Limb (tissue), 2 donors: ENCODE data around the gene PNLIPRP2.

Source experiments
- DNase-seq, 2 donors: peaks; one replicate each; pipeline ENCODE4 v3.0.0-alpha.2; 2016; ENCODE audit errors: extremely low spot score in 2 of 2

The PNLIPRP2 gene

DNA sequence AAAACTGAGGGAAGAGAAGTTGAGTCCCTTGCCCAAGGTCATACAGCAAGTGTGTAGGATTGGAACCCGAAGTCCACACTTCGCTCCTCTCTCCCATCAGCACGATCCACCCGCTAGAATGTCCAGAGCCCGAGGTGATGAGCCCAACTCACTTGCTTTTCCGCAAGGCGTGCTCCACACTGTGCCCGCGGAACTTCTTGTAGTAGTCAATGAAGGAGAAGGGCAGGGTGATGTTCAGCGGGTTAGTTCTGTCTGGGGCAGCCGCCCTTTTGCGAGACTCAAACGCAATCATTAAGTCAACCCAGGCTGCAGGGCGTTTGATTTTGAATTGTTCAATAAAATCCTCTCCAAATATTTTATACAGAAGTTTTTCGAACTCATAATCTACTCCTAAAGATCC lies 58.6 kb downstream of the PNLIPRP2 start:
- no peak for DNase-seq

GRCh38 chr10:116683166-116683565 lies 62.4 kb downstream of the PNLIPRP2 start:
- no peak for DNase-seq

GRCh38 chr10:116683821-116684220 lies 63.1 kb downstream of the PNLIPRP2 start:
- DNase-seq, result no peak

- no peak for DNase-seq
These were observed 64.0 kb downstream of the PNLIPRP2 start for GRCh38 chr10:116684781-116685180.

- DNase-seq, result no peak
These were observed 65.1 kb downstream of the PNLIPRP2 start for GRCh38 chr10:116685807-116686206.

GRCh38 chr10:116686632-116687031 lies 65.9 kb downstream of the PNLIPRP2 start:
- no peak for DNase-seq

DNA sequence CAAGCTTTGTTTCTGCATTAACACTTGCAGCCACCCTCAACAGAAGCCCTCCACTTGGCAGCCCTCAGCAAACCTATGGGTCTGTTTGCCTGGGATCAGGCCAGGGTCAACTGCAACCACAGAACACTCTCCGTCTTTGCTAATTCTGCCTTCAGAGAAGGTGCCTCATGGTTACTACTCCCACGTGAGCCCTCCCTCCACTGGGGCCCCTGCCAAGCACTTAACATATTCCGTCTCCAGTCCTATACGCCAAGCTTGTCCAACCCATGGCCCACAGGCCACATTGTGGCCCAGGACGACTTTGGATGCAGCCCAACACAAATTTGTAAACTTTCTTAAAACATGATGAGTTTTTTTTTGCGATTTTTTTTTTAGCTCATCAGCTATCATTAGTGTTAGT lies 66.9 kb downstream of the PNLIPRP2 start:
- no peak for DNase-seq

DNA sequence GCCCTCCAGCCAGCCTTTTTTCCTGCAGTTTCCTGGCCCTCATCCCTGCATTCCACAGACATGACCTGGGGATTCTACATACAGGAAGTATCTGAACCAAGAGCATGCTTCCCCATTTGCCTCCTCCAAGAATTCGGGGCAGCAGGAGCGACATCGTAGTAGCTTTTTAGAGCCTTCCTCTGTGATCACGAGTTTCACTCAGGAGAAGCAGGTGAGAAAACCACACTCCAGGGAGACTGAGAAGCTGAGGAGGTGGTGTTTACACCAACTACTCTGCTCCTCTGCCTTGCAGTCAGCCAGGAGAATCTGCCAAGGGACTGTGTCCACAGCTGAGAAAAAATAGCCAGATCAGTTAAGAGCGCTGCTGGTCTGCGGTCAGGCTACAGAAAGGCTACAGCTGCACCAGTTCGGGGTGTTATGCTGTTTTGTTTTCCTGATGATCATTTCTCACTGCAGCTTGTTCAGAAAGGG lies 67.5 kb downstream of the PNLIPRP2 start:
- DNase-seq, result no peak

GRCh38 chr10:116688741-116689495 lies 68.2 kb downstream of the PNLIPRP2 start:
- DNase-seq, result no peak

DNA sequence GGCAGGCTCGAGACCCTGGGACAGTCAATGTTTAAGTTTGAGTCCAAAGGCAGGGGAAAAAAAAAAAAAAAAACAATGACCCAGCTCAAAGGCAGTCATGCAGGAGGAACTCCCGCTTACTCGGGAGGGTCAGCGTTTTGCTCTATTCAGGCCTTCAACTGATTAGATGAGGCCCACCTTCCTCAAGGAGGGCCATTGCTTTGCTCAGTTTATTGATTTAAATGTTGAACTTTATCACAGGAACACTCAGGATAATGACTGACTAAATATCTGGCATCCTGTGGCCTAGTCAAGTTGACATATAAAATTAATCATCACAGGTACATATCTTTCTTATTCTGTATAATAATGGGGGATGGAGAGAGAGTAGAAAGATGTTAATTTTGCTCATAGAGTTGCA lies 69.0 kb downstream of the PNLIPRP2 start:
- no peak for DNase-seq

GRCh38 chr10:116690356-116691322 lies 69.9 kb downstream of the PNLIPRP2 start:
- peak in 1 of 2 donors; percentile 64 for DNase-seq

GRCh38 chr10:116691635-116692034 lies 70.9 kb downstream of the PNLIPRP2 start:
- DNase-seq, result peak in 1 of 2 donors; percentile 51

GRCh38 chr10:116692225-116692624 lies 71.5 kb downstream of the PNLIPRP2 start:
- DNase-seq, result no peak

GRCh38 chr10:116694243-116694926 lies 73.6 kb downstream of the PNLIPRP2 start:
- DNase-seq, result no peak
